H9 (cell line): ENCODE data around the gene SLC38A9. TPM values are rescaled to one million over a fixed set of nuclear protein-coding genes. Genes with fewer than 3 reads are reported as not detected.

Source experiments
- DNase-seq: peaks from one replicate; pipeline ENCODE4 v3.0.0-alpha.2; 2017
- H2AFZ ChIP-seq: one replicate; pipeline ENCODE4 v1.6.1; 2013; ENCODE audit warnings: mild to moderate bottlenecking, low read length, control low read depth, moderate library complexity
- H2AK5ac ChIP-seq: 2 replicates; pipeline ENCODE4 v1.6.1; 2013; ENCODE audit warnings: low read length, control low read depth, mixed read lengths; ENCODE audit not compliant: insufficient read length
- H2BK120ac ChIP-seq: one replicate; pipeline ENCODE4 v1.6.1; 2013; ENCODE audit warnings: low read depth, mild to moderate bottlenecking, low read length, control low read depth, inconsistent platforms; ENCODE audit not compliant: poor library complexity, severe bottlenecking
- H2BK12ac ChIP-seq: 2 replicates; pipeline ENCODE4 v1.6.1; 2013; ENCODE audit warnings: low read length, control low read depth, mixed read lengths, low read depth; ENCODE audit not compliant: insufficient read length
- H2BK15ac ChIP-seq: 2 replicates; pipeline ENCODE4 v1.6.1; 2013; ENCODE audit warnings: low read depth, low read length, control low read depth
- H2BK20ac ChIP-seq: one replicate; pipeline ENCODE4 v1.6.1; 2013; ENCODE audit warnings: low read depth, mild to moderate bottlenecking, low read length, control low read depth, inconsistent platforms; ENCODE audit not compliant: poor library complexity, severe bottlenecking
- H2BK5ac ChIP-seq: 2 replicates; pipeline ENCODE4 v1.6.1; 2013; ENCODE audit warnings: low read length, control low read depth, mixed read lengths; ENCODE audit not compliant: insufficient read length
- H3K14ac ChIP-seq: 2 replicates; pipeline ENCODE4 v1.6.1; 2013; ENCODE audit warnings: low read length, control low read depth; ENCODE audit not compliant: insufficient read depth
- H3K18ac ChIP-seq: 2 replicates; pipeline ENCODE4 v1.6.1; 2013; ENCODE audit warnings: low read depth, mild to moderate bottlenecking, mixed read lengths, low read length, control low read depth; ENCODE audit not compliant: insufficient read length
- H3K23ac ChIP-seq: 2 replicates; pipeline ENCODE4 v1.6.1; 2013; ENCODE audit warnings: low read length, control low read depth, mixed read lengths, low read depth; ENCODE audit not compliant: insufficient read length
- H3K23me2 ChIP-seq: 2 replicates; pipeline ENCODE4 v1.6.1; 2013; ENCODE audit warnings: low read depth, mild to moderate bottlenecking, mixed read lengths, low read length, control low read depth; ENCODE audit not compliant: insufficient read length, poor library complexity, severe bottlenecking
- H3K27ac ChIP-seq: 2 replicates; pipeline ENCODE4 v1.5.1; 2013; ENCODE audit warnings: low read length, control low read depth, mixed read lengths, low read depth; ENCODE audit not compliant: insufficient read length
- H3K27me3 ChIP-seq: 2 replicates; pipeline ENCODE4 v1.6.1; 2013; ENCODE audit warnings: low read length, control low read depth, inconsistent platforms; ENCODE audit not compliant: insufficient read depth
- H3K4ac ChIP-seq: 2 replicates; pipeline ENCODE4 v1.6.1; 2013; ENCODE audit warnings: low read depth, mild to moderate bottlenecking, control low read depth, inconsistent platforms, low read length, moderate library complexity
- H3K4me1 ChIP-seq: 2 replicates; pipeline ENCODE4 v1.6.1; 2013; ENCODE audit warnings: low read length, control low read depth, inconsistent platforms; ENCODE audit not compliant: insufficient read depth
- H3K4me2 ChIP-seq: 2 replicates; pipeline ENCODE4 v1.6.1; 2013; ENCODE audit warnings: low read length, control low read depth, mixed read lengths; ENCODE audit not compliant: insufficient read length, insufficient read depth
- H3K56ac ChIP-seq: 2 replicates; pipeline ENCODE4 v1.6.1; 2013; ENCODE audit warnings: low read depth, mild to moderate bottlenecking, mixed read lengths, low read length, control low read depth; ENCODE audit not compliant: insufficient read length
- H3K79me1 ChIP-seq: 2 replicates; pipeline ENCODE4 v1.6.1; 2013; ENCODE audit warnings: low read depth, mild to moderate bottlenecking, moderate library complexity, low read length, control low read depth, inconsistent platforms; ENCODE audit not compliant: insufficient read depth, poor library complexity, severe bottlenecking
- H3K79me2 ChIP-seq: 2 replicates; pipeline ENCODE4 v1.6.1; 2013; ENCODE audit warnings: low read length, control low read depth, inconsistent platforms; ENCODE audit not compliant: insufficient read depth
- H3K9ac ChIP-seq: 2 replicates; pipeline ENCODE4 v1.6.1; 2013; ENCODE audit warnings: low read length, control low read depth, mixed read lengths; ENCODE audit not compliant: insufficient read length; ENCODE audit errors: extremely low read depth
- H3K9me3 ChIP-seq: one replicate; pipeline ENCODE4 v1.6.1; 2013; ENCODE audit warnings: low read depth, low read length, inconsistent platforms; ENCODE audit not compliant: control insufficient read depth
- H3T11ph ChIP-seq: one replicate; pipeline ENCODE4 v1.6.1; 2013; ENCODE audit warnings: mild to moderate bottlenecking, low read length, control low read depth, inconsistent platforms
- H4K20me1 ChIP-seq: one replicate; pipeline ENCODE4 v1.6.1; 2013; ENCODE audit not compliant: control insufficient read depth, insufficient read length, insufficient read depth
- H4K5ac ChIP-seq: 2 replicates; pipeline ENCODE4 v1.6.1; 2013; ENCODE audit warnings: low read depth, mild to moderate bottlenecking, mixed read lengths, low read length, control low read depth; ENCODE audit not compliant: insufficient read length
- H4K8ac ChIP-seq: replicated peaks from 2 replicates; pipeline ENCODE4 v1.6.1; 2013; ENCODE audit warnings: low read length, control low read depth, mixed read lengths, low read depth; ENCODE audit not compliant: insufficient read length
- H4K91ac ChIP-seq: 2 replicates; pipeline ENCODE4 v1.6.1; 2013; ENCODE audit warnings: low read depth, mild to moderate bottlenecking, moderate library complexity, mixed read lengths, low read length, control low read depth; ENCODE audit not compliant: insufficient read length
- H3K27ac Mint-ChIP-seq, 3 experiments: 2 replicates in 2 of 3; 3 replicates in 1 of 3; pipeline ENCODE4 v1.8.0; 2020 to 2021; ENCODE audit warnings: mixed read lengths in 3 of 3, mild to moderate bottlenecking in 1 of 3, moderate library complexity in 1 of 3
- H3K27me3 Mint-ChIP-seq: 2 replicates; pipeline ENCODE4 v1.8.0; 2021; ENCODE audit warnings: low read depth, mild to moderate bottlenecking, moderate library complexity, mixed read lengths
- H3K36me3 Mint-ChIP-seq, 3 experiments: 2 replicates in 2 of 3; 3 replicates in 1 of 3; pipeline ENCODE4 v1.8.0; 2020 to 2021; ENCODE audit warnings: low read depth in 3 of 3, mixed read lengths in 3 of 3; ENCODE audit not compliant: insufficient read depth in 1 of 3
- H3K4me1 Mint-ChIP-seq, 2 experiments: 2 replicates each; pipeline ENCODE4 v1.8.0; 2020; ENCODE audit warnings: mixed read lengths in 2 of 2
- H3K4me3 Mint-ChIP-seq, 2 experiments: 2 replicates in 1 of 2; 3 replicates in 1 of 2; pipeline ENCODE4 v1.8.0; 2020 to 2021; ENCODE audit warnings: mild to moderate bottlenecking in 2 of 2, mixed read lengths in 2 of 2, moderate library complexity in 1 of 2
- H3K9me3 Mint-ChIP-seq, 2 experiments: 2 replicates in 1 of 2; 3 replicates in 1 of 2; pipeline ENCODE4 v1.8.0; 2020; ENCODE audit warnings: mild to moderate bottlenecking in 2 of 2, mixed read lengths in 2 of 2, moderate library complexity in 1 of 2
- CTCF ChIP-seq: fragments of 200-600 bp; sonication (generic); conservative IDR thresholded peaks from 3 replicates; pipeline ENCODE4 v1.8.0; 2021; ENCODE audit warnings: antibody characterized with exemption, mild to moderate bottlenecking
- WGBS: extraction: QIAGEN DNeasy Blood & Tissue Kit; methylation state at CpG from one replicate; pipeline ENCODE4 v1.1.7; 2013; ENCODE audit warnings: missing lambda C conversion rate, low lambda C conversion rate, mixed read lengths; ENCODE audit not compliant: insufficient read length; ENCODE audit errors: extremely low coverage; 5-methylcytosine and 5-hydroxymethylcytosine counted together
- total RNA-seq: library from RNA; stranded (reverse); gene quantifications from 2 replicates; pipeline ENCODE4 v1.2.1, GENCODE V29; 2021

SLC38A9 gene
- total RNA-seq, 1 experiment from 2014 or later, result 48.5 TPM

GRCh38 chr5:55584398-55585205 is 127.5 kb downstream of the SLC38A9 start:
- no peak overlapping the region for H3K9ac ChIP-seq
- no CpG with 5 or more reads among the region's 3 CpGs for WGBS
- H3K27ac ChIP-seq, result no peak overlapping the region

More at GRCh38 chr5:55584398-55585205, 127.5 kb downstream of the SLC38A9 start:
- H3K36me3 Mint-ChIP-seq, result no peaks in the 10 kb centered on the region
- no peaks in the 10 kb centered on the region for H3K79me2 ChIP-seq
- no peaks in the 10 kb centered on the region for H3K27me3 Mint-ChIP-seq
- H3T11ph ChIP-seq, result no peak overlapping the region
- H3K79me1 ChIP-seq, result no peaks in the 10 kb centered on the region
- H3K9me3 Mint-ChIP-seq, result no peaks in the 10 kb centered on the region; a peak in 1 of 5 replicates
- H4K20me1 ChIP-seq, result no peaks in the 10 kb centered on the region
- no peak for TF ChIP-seq CTCF
- H3K4me1 ChIP-seq, result no peaks in the 10 kb centered on the region
- peaks cover 5 to 10% of the 10 kb centered on the region in 2 experiments for H3K4me1 Mint-ChIP-seq
- H3K23ac ChIP-seq, result no peak overlapping the region
- no peak overlapping the region for H2BK20ac ChIP-seq
- no peak overlapping the region for H2BK120ac ChIP-seq
- DNase-seq, result no peak
- peak overlapping the region in 2 of 3 experiments; percentile 19 to 76; a peak in 3 of 7 replicates for H3K27ac Mint-ChIP-seq
- no peak overlapping the region for H2BK15ac ChIP-seq
- no peak overlapping the region for H4K8ac ChIP-seq
- H2BK12ac ChIP-seq, result no peak overlapping the region
- H3K4me3 Mint-ChIP-seq, result no peak overlapping the region
- H2BK5ac ChIP-seq, result no peak overlapping the region
- H3K14ac ChIP-seq, result no peak overlapping the region
- no peak overlapping the region for H2AK5ac ChIP-seq
- no peak overlapping the region for H4K5ac ChIP-seq
- H3K4ac ChIP-seq, result no peak overlapping the region
- no peak overlapping the region for H3K4me2 ChIP-seq
- H3K9me3 ChIP-seq, result no peaks in the 10 kb centered on the region
- H4K91ac ChIP-seq, result no peak overlapping the region
- H3K56ac ChIP-seq, result no peak overlapping the region
- H3K27me3 ChIP-seq, result no peaks in the 10 kb centered on the region
- H2AFZ ChIP-seq, result no peak overlapping the region
- no peak overlapping the region for H3K18ac ChIP-seq
- no peaks in the 10 kb centered on the region for H3K23me2 ChIP-seq
